Muscle of back (tissue), 11 donors: Measurements from ENCODE around the gene SPACA7. TPM values are rescaled to one million over a fixed set of nuclear protein-coding genes. Genes with fewer than 3 reads are reported as not detected.
A peak's percentile ranks its signal among the peaks of the same experiment; 100 is the strongest.
"Not testable (repeated sequence)": the region's sequence is repeated elsewhere in the genome, so short reads cannot be mapped to it uniquely, and the experiment has no call there.

Experiments
- DNase-seq, 3 donors: peaks; one replicate each; pipeline versions ENCODE4 v3.0.0 to v3.0.0-alpha.2; 2013
- polyA plus RNA-seq, 10 donors: library from polyadenylated mRNA; unstranded; fragments of 120-200 nt; gene quantifications; one replicate each; pipeline ENCODE4 v1.2.1, GENCODE V29; 2013; ENCODE audit not compliant: insufficient read length in 10 of 10

The SPACA7 gene
- polyA plus RNA-seq, 10 donors, result not detected

DNA sequence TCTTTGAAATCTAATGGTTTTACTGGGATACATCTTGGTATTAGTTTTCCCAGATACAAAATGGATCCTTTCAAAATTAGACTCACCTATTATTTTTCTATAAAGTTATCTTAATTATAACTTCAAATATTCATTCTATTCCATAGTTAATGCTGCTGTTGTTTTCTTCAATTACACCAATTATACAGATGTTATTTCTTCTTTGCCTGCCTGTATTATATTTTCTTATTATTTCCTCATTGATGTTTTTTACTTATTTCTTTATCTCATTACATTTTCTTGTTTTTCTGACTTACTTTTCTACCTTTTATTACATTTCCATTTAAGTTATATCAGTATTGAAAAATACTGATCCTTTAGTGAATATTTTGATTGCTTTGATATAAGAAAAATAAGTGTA lies 40.9 kb downstream of the SPACA7 start:
- no peak for DNase-seq

DNA sequence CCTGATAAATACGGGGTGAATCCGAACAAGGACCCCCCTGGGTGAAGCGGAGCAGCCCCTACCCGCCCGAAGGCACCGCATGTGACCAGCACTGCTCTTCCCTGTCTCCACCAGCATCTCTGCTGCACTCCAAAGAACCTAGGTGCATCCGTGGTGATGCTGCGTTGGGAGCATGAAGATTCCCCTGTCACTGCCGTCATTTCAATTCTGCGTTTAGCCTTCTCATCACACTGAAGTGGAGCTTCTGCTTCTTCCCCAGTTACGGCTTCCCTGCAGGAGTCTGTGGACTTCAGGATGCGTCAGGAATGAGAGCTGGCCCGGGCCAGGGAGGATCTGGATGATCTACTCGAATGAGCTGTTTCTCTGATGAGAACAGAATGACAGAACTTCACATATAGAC lies 47.9 kb downstream of the SPACA7 start:
- no peak for DNase-seq

DNA sequence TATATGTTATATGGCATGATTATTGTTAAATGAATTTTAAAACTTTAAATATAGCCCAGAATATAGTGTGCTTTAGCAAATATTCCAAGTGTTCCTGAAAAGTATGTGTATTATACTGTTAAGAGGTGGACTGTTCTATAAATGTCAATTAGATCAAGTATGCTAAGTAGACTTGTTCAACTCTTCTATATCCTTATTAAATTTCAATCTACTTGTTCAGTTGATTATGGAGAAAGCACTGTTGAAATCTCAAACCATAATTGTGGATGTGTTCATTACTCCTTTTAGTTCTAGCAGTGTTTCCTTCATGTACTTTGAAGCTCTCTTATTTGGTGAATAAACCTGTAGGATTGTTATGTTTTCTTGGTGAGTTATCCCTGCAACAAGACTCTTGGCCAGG lies 52.5 kb downstream of the SPACA7 start:
- DNase-seq, result no peak

DNA sequence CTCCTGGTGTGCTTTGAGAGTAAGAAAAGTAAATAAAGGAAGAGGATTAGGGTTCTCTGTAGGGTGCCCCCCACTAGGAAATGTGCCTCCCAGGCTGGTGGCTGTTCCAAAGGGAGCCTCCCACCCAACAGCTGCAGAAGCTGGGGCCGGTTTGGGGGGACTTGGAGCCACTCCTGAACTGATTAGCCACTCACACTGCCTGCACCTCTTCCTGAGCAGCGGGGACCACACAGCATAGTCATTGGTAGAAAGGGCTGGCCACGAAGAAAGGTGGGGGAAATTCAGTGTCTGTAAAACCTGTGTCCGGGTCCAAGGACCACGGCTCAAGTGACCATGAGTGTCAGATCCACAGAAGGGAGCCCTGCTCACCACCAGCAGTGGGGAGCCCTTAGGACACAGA lies 55.6 kb downstream of the SPACA7 start:
- no peak for DNase-seq

DNA sequence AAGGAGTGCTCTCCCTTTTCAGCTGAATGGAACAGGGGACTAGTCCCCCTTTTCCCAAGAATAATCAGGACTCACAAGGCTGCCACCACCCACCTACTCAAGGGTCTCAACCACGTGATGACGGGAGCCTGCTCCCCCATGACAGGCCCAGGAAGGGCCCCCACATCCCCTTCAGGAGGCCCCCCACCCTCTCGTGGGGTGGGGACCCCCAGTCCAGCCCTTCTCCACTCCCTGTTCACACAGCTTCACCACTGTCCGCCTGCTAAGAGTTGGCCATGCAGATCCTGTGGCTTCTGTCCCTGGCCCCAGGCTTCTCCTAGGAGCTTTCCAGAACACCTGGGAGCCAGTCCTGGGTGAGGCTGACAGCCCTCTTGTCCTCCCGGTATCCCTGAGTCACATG lies 56.6 kb downstream of the SPACA7 start:
- not testable (repeated sequence) for DNase-seq

DNA sequence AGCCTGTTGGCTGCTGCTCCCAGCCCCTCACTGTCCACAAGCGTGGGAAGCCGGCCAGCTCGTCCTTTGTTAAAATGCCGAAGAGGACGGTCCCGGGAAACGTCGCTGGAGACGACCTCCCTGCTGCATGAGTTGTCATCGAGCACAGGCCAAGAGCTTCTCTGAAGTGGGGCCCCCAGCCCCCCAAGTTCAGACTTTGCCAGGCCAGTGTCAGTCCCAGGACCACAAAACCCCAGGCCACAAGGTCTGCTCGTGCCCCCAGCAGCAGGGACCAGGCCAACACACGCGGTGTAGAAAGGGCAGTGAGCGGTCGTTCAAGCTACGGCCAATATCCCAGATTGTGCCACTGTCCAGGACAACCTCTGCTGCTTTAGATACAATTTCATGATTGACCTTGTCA lies 57.4 kb downstream of the SPACA7 start:
- not testable (repeated sequence) for DNase-seq

DNA sequence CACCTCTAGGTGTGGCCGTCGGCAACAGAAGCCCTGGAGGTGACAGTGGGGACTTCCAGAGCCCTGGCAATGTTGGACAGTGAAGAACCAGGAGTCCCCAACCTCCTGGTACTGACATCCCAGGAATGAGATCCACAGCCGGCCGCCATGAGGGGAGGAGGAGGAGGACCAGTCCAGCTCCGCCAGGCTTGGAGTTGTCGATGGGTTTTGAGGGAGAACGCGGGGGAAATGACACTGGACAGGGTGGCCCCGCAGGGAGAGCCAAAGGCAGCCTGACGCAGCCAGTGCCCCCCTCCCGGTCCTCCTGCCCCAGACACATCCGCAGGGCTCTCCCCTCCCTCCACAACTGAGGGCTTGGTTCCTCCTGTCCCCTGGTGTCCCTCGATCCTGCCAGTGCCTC lies 57.9 kb downstream of the SPACA7 start:
- DNase-seq, result no peak

DNA sequence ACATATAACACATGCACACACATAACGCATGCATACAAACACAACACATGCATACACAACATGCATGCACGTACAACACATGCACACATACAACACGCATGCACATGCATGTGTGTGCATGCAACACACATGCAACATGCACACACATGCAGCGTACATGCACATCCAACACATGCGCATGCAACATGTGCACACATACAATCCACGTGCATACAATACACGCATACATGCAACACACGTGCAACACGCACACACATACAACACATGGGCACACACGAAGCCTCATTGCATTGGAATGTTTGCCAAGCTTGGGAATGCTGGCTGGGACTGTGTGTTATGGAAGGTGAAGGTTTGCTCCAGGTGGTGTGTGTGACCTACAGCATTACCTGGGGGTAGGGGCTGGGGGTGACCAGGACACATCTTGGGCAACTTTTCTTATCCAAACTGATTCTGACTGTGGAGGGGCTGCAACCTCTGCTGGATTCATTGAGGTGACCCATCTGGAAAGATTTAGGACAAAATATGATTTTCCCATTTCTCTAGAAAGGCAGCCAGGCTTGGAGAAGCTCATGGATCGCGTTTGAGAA lies 58.9 kb downstream of the SPACA7 start:
- DNase-seq, result no peak

DNA sequence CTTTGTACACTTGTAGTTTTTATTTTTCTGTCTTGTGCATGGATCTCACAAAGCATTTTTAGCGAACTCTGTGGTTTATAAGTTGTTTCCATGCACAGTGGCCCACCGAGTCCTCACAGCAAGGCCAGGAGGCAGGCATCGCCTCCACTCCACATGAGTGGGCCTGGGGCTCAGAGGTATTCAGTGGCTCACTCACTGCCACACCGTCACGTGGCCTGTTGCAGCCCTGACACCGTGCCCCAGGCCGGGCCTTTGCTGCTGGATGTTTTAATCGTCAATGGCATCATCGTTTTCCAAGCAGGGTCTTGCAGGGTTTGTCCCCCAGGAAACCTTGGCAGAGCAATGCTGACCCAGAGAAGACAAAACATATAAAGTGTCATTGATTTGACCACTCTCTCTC lies 59.8 kb downstream of the SPACA7 start:
- DNase-seq, result no peak

DNA sequence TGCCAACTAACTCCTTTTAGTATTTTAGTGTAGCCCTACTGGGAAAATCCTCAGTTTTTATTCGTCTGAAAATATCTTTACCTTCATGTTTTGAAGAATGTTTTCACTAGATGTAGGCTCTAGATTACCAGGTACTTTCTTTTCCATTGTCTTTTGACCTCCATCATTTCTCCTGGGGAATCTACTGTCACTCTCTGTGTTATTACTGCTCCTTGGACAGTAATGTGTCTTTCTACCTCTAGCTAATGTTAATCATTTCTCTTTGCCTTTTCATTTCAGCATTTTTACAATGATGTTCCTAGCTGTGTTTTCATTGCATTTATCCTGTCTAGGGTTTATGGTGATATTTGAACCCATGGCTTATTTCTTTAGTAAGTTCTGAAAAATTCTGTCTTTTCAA lies 61.9 kb downstream of the SPACA7 start:
- no peak for DNase-seq

DNA sequence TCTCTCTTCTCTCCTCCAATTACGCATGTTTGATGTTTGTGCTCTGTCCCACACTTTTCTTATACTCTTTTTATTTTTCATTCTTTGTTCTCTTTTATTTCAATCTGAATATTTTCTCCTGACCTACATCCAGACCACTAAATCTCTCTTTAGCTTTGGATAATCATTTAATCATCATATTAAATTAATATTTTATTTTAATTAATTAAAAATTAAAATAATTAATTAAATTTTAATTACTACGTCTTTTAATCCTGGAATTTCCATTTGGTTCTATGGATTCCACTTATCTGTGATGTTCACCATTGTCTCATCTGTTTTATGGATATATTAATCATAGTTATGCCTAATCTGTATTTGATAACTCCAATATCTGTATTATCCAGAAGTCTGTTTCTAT lies 62.4 kb downstream of the SPACA7 start:
- no peak for DNase-seq

DNA sequence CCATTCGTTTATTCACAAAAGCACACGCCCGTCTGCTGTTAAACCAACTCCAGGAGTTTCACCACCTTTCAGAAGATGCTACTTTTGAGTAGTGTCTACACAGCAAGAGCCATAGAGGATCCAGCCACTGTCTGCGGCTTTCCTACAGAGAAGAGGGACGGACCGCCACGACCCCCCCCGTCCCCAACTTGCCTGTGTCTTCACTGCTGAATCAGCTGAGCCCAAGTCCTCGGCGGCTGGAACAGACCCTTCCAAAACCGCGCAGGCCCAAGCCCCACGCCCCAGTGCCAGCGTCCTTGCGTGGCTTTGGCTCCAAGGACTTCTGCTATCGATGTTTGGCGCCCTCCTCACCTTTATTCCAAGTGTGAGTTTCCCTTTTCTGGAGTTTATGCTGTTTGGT lies 65.1 kb downstream of the SPACA7 start:
- no peak for DNase-seq

DNA sequence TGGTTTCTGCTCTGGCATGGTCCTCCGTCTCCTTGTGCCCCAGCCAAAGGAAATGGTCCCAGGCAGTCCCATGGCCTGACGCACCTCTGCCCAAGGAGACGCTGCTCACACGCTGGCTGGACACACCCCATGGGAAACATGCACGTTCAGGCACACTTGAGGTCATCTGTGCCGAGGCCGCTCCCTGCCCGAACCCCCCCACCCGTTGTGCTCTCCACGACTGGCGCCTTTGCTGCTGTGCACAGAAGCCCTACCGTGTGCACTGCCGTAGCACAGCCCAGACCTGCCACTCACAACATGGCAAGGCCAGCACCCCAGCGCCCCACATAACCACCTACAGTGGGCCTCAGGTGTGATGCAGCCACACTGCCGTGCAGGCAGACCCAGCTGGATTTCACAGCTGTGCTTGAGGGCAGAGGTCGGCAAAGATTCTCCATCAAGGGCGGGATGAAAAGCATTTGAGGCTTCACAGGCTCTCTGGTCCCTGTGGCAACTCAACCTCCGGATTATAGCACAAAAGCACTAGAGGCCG lies 65.7 kb downstream of the SPACA7 start:
- no peak for DNase-seq

DNA sequence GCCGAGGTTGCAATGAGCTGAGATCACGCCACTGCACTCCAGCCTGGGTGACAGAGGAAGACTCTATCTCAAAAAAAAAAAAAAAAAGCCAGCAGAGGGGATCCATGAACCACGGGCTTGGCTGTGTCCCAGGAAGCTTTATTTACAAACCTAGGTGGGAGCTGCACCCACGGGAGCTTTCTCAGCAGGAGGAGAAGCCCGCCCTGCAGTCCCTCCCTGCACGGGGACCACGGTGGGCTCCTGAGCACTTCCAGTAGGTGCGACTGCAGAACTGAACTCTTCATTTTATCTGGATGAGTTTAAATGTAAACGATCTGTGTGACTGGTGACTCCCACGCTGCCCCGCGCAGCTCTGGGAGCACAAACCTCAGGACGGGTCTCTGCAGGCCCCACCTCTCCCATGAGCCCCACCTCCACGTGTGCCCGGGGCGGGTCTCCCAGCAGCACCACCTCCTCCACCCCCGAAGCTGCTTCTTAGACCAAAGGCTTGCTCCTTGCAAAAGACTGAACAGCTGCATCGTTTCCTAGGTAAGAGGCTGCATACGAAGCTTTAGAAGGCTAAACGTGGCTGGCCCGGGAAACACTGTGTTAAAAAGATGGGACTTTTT lies 66.4 kb downstream of the SPACA7 start:
- no peak for DNase-seq

DNA sequence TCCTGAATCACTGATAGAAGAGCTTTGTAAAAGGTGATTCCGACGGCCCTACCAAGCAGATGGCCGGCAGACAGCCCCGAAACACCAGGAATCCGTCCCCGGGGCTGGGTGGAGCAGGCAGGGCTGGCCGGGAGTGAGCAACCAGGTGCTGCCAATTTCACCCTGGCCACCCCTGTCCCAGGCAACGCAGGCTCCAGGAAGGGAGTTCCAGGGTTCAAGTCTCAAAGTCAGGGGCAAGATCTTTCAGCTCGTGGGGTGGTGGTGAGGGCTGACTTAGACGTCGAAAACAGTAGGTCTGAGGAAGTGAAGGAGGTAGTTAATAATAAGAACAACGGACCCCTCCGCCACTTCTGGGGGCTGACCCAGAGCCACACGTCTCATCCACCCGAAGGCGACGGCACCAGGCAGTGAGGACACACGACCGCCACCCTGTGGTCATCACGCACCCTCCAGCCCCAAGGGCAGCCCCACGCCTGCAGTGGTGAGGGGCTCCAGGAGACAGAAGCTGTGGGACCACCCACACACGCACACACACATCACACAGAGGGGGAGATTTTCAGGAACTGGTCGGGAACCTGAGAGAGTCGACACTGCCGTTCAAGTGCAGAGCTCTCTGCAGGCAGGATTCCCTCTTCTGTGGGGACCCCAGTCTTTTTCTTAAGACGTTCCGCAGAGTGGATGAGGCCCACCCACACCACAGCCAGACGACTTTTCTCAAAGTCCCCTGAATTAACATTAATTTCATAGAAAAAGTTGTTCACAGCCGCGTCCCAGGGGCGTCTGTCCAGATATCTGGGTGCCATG lies 67.2 kb downstream of the SPACA7 start:
- DNase-seq, result no peak

DNA sequence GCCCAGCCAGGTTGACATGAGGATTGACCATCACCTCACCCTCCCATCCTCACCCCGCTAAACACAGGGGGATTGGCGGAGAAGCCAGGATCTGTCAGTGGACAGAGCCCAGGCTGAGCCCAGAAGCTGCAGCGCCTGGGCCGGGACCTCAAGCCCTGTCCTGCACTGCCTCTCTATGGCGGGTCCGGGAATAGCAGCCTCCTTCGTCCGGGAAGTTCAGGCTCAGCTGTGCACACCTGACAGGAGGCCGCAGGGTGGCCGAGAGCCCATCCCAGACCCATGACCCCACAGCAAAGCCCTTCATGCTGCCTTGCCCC lies 67.8 kb downstream of the SPACA7 start:
- peak; percentile 33 to 73 (median 52) for DNase-seq

DNA sequence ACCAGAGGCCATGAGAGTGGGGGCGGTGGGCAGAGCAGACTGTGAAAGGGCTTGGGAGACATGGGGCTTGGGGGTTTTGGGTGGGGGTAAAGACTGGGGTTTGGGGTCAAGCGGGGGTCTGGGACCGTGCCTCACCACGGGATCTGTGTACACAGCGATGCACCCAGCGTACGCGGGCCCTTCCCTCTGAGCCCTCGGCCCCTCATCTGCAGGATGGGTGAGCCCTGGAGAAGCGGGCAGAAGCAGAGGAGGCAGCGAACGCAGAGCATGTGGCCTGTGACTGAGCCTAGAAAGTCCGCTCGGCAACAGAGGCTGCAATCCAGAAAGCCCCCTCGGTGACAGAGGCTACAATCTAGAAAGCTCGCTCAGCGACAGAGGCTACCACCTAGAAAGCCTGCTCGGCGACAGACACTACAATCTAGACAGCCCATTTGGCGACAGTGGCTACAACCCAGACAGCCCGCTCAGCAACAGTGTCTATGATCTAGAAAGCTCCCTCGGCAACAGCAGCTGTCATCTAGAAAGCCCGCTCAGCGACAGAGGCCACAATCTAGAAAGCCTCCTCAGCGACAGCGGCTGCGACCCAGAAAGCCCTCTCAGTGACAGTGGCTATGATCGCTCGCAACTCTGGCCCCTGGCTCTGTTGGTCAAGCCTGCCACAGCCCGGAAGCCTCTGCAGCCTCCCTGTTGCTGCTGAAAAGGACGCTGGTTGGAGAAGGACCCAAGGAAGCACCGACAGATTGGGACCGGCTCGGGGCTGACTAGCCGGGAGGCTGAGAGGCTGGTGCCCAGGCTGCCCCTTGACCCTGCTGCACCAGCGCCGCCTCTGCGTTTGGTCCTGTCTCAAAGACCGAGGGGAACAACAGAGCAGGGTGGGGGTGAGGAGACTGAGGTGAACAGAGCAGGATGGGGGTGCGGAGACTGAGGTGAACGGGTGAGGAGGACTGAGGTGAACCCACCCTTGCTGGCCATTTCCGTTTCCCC lies 68.6 kb downstream of the SPACA7 start:
- DNase-seq, result no peak

DNA sequence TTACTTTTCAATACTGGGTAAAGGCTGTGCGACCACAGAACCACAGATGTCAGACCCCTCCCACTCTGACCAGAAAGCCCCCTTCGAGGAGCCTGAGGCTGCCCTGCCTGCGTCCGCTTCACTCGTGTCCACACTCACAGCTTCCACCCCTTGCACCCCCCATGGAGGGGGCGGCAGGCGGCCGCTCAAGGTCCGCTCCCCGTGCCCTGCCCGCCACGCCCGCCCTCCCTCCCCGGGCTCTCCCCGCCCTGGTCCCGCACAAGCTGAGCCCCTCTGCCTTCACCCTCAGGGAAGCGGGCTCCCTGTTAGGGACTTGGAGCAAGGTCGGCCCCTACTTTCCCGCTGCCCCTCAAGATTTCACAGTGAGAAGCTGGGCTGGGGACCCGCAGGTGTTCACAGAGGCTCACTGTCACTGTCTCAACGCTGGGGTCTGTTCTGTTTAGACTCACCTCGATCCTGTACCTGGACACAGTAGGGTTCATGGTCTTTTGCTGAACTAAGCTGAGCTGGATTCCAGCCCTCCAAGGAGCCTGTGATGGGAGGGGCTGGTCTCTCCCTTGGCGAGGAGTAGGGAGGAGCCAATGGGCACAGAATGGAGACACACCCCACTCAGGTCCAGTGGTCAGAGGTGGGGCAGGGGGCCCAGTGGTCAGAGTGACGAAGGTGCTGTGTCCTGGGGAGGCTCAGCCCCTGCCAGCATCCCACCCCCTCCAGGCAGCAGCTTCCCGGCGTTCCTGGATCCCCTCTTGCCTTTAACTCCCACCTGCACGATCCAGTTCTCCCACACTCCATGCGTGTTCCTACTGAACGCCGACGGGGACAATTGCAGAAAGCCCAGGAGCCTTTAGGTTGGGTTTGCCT lies 69.5 kb downstream of the SPACA7 start:
- DNase-seq, result no peak

DNA sequence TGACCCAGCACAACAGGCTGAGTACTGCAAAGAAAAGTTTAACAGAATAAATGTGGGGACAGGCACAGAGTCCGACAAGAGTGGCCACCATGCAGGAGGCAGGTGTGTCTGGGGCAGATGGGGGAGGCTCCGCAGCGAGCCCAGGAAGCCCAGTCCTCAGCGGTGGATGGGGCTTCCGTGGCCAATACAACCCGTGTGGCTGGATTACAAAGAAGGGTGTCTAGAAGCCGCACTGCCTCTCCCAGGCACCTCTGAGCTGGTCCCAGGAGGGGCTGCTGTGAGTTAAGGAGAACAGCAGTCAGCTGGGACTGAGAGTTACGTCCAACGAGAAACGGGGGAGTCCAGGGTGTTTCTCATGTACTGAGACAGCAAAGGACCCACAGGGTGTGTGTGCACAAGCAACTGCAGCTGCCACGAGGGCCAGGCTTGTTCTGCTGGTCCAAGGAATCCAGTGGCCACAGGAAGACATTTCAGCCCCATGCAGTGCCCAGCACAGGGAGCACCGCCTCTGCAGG lies 70.2 kb downstream of the SPACA7 start:
- DNase-seq, result no peak

DNA sequence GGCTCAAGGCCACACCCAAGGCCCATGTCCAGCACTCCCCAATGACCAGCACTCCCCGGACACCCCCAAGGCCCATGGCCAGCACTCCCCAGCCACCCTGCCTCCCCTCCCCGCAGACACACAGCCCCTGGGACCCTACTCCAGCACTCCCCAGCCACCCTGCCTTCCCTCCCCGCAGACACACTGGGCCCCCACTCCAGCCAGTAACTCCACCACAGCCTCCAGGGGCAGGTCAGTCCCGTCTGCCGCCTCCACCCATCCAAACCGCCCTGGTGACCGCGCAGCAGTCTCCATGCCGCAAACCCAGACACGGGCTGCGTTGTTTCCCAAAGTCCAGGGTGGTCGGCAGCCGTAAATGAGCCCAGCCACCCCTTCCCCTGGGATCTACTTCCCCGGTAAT lies 70.7 kb downstream of the SPACA7 start:
- DNase-seq, result no peak

DNA sequence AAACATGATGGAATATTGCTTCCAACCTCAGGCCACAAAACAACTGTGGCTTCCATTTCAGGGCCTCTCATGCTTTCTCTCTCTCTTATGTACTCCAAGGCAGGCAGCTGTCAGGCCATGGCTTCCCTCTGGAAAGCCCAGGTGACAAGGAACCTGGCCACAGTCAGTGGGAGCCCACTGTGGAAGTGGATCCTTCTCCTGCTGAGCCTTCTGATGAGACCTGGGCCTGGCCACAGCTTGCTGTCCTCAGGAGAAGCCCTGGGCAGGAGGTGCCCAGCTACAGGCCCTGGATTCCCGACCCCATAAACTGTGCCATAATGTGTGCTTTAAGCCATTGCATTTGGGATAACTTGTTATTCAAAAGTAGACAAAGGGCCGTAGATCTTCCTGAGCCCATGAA lies 71.2 kb downstream of the SPACA7 start:
- no peak for DNase-seq
